ENCODE measurements around the gene VPS13D. TPM values are rescaled to one million over a fixed set of nuclear protein-coding genes. Genes with fewer than 3 reads are reported as not detected.
A peak's percentile ranks its signal among the peaks of the same experiment; 100 is the strongest.

VPS13D gene
- total RNA-seq, 2 experiments from 2014 or later = 25.0 to 25.4 TPM

DNA sequence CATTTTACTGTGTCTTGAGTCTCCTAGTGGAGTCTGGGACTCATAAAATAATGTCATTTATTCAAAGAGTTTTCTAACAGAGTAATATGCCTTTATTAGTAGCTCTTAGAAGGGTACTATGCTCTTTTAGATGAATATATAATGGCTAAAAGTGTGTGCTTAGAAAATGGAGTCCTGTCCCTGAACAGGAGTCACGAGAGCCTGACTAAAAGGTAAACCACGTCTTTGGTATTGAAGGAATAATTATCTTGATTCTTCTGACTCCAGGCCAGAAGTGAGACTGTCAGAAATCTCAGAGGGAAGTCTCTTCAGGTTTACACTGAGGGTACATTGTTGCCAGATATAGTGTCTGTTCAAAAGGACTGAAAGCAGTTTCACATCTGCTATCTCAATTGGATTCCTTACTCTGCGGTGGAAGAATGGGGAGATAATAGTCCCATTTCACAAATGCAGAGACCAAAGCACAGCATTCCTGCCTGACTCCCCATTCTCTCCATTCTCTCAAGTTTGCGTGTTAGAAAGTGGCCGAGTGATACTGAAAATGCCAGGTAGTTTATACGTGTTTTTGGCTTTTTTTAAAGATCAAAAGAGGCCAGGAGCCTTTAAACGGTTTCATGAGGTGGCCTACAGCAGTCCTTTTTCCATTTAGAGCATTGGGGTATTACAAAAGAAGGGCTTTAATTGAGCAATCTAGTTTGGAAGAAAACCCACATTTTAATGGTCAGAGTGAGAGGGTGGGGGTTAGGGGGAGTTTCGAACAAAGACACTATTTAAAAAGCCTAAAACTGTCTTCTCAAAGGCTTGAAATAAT is 176.6 kb downstream of the VPS13D start:
- Mint-ChIP-seq H3K27ac (no peak overlapping the region), H3K36me3 (peaks cover 43% of the 10 kb centered on the region), H3K9me3 (peaks cover 9% of the 10 kb centered on the region), H3K4me3 (no peak overlapping the region), H3K27me3 (no peaks in the 10 kb centered on the region), H3K4me1 (ENCODE audit: low read depth) (peaks cover 20% of the 10 kb centered on the region)
- CTCF ChIA-PET = interaction anchor here (0.6 to 2.5 kb wide), 9 partner anchors 8 to 253 kb away, joined by 3 to 16 read pairs (median 6); partner anchors contain the start of gene DHRS3
- no peak for DNase-seq
- POLR2A ChIA-PET = interaction anchor here (0.7 to 0.8 kb wide), 2 partner anchors 27 to 211 kb away, joined by 3 read pairs; partner anchors contain the start of gene DHRS3
- intact Hi-C loops (cut with micrococcal nuclease) = loop anchor here (1.0 to 2.0 kb wide), 2 partner anchors 20 to 214 kb away; no protein-coding TSS in a partner anchor

DNA sequence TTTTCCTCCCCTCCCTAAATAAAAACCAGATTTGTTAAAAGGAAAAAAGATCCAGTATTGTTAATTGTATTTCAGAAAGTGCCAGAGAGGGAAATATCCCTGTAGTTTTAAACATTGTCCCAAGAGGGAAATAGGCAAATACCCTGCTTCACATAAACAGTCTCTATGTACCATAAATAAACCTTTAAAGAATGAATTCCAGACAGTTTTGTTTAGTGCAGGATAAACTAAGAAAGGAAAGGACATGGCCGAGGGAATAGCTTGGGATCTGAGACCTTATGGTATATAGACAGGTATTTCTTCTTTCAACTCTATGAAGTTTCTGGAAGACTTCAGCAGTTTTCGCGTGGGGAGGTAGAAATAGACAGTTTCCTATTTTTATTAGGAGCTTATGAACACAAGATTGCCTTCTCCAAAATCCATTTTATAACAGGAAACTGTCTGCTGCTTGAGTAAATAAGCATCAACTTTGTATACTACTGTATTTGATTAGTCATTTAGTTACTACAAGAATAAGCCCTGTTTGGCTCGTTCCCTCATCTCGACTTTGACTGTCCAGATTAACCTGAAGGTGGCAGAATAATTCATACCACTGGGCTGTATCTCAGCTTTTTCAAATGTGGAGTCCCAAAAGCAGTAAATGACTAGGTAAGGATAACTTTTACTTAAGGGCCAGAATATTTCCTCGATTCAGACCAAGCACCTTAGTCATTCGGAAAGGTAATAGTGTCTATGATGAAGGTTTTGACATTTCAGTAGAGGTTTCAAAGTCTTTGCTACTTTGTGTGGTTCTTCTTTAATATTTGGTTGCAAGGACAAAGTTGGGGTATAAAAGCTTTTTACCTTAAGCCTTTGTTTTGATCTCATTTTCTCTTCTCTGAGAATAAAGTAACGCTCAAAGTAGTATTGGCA is 177.5 kb downstream of the VPS13D start:
- no peak overlapping the region for H3K27ac Mint-ChIP-seq
- DNase-seq = peak; percentile 21
- no peak overlapping the region for H3K4me3 Mint-ChIP-seq
- intact Hi-C loops (cut with micrococcal nuclease) = loop anchor here (1.0 to 2.0 kb wide), 2 partner anchors 21 to 213 kb away; no protein-coding TSS in a partner anchor
- CTCF ChIA-PET = interaction anchor here (0.6 to 2.5 kb wide), 15 partner anchors 9 to 252 kb away, joined by 3 to 16 read pairs (median 4); partner anchors contain the start of gene DHRS3
- H3K27me3 Mint-ChIP-seq = no peaks in the 10 kb centered on the region
- peaks cover 9% of the 10 kb centered on the region for H3K9me3 Mint-ChIP-seq
- peaks cover 20% of the 10 kb centered on the region for H3K4me1 Mint-ChIP-seq (ENCODE audit: low read depth)
- POLR2A ChIA-PET = interaction anchor here (0.7 to 0.8 kb wide), 2 partner anchors 26 to 210 kb away, joined by 3 read pairs; partner anchors contain the start of gene DHRS3
- H3K36me3 Mint-ChIP-seq = peaks cover 51% of the 10 kb centered on the region

DNA sequence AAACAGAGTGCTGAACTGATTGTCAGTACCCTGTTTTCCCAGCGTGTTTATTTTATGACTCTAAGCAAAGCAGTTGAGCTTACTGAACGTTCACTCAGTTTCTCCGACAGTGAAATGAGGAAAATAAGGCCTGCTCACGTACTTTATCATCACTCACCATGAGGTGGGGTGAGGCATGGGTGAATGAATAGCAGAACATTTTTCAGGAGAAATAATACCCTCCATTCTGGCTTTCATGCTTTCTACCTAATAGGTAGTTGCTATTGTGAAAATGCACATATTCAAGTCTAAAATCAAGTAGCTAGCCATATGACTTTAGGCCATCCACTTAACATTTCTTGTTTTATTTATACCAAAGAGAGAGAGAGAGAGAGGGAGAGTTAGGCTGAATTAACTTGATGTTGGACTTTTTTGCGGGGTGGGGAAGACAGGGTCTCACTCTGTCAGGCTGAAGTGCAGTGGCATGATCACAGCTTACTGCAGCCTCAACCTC is 178.2 kb downstream of the VPS13D start:
- H3K4me1 Mint-ChIP-seq (ENCODE audit: low read depth) = peaks cover 20% of the 10 kb centered on the region
- intact Hi-C loops (cut with micrococcal nuclease) = loop anchor here (1.0 to 2.0 kb wide), 2 partner anchors 21 to 212 kb away; no protein-coding TSS in a partner anchor
- H3K4me3 Mint-ChIP-seq = no peak overlapping the region
- POLR2A ChIA-PET = no interaction called here
- no peak overlapping the region for H3K27ac Mint-ChIP-seq
- no peak for DNase-seq
- H3K36me3 Mint-ChIP-seq = peaks cover 54% of the 10 kb centered on the region
- CTCF ChIA-PET = interaction anchor here (0.6 to 2.5 kb wide), 12 partner anchors 9 to 251 kb away, joined by 3 to 16 read pairs (median 4); partner anchors contain the start of gene DHRS3
- peaks cover 9% of the 10 kb centered on the region for H3K9me3 Mint-ChIP-seq
- H3K27me3 Mint-ChIP-seq = no peaks in the 10 kb centered on the region

DNA sequence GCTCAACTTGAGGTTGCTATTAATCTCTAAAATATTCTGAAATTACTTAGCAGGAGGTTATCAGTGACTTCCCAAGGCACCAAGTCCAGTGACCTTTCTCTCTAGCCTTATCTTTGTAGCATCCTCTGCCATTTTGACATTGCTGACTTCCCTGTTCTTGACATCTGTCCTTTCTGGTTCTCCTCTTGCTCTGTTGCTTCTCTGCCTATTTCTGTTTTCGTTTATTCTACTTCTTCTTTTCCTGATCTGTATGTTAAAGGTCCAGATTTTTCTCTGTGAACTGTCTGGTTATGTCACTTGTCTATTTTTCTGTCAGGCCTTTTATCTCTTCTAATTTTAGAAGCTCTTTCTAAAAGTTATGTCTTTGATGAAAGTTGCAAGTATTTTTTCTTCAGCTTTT is 178.8 kb downstream of the VPS13D start:
- peaks cover 21% of the 10 kb centered on the region for H3K4me1 Mint-ChIP-seq (ENCODE audit: low read depth)
- CTCF ChIA-PET = interaction anchor here (1.0 to 2.5 kb wide), 5 partner anchors 12 to 250 kb away, joined by 3 to 16 read pairs (median 5); partner anchors contain the start of gene DHRS3
- intact Hi-C loops (cut with micrococcal nuclease) = no loop called here
- peaks cover 50% of the 10 kb centered on the region for H3K36me3 Mint-ChIP-seq
- no peak overlapping the region for H3K4me3 Mint-ChIP-seq
- H3K27ac Mint-ChIP-seq = no peak overlapping the region
- H3K9me3 Mint-ChIP-seq = peaks cover 9% of the 10 kb centered on the region
- H3K27me3 Mint-ChIP-seq = no peaks in the 10 kb centered on the region
- no peak for DNase-seq
- POLR2A ChIA-PET = no interaction called here

DNA sequence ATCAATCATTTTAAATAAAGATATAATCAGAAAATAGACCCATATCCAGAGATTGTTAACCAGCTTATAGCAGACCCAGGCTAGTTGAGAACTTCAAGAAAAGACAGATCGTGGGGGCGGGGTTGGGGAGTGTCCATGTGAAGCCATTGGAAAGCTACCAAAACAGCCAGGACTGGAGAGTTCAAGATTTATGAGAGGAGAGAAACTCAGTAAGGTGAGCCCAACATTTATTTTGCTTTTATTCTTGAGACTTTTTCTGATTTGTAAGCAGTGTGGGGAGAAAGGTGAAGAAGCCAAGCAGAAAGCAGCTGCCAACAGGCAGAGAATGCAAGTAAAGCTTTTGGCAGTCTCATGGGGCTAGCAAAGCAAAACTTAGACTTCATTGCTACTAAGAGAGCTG is 179.9 kb downstream of the VPS13D start:
- intact Hi-C loops (cut with micrococcal nuclease) = no loop called here
- POLR2A ChIA-PET = no interaction called here
- H3K4me1 Mint-ChIP-seq (ENCODE audit: low read depth) = peaks cover 30% of the 10 kb centered on the region
- peaks cover 44% of the 10 kb centered on the region for H3K36me3 Mint-ChIP-seq
- H3K27me3 Mint-ChIP-seq = no peaks in the 10 kb centered on the region
- no peak for DNase-seq
- CTCF ChIA-PET = interaction anchor here (0.8 kb wide), 1 partner anchor 39 kb away, joined by 3 read pairs; no protein-coding TSS in a partner anchor
- no peak overlapping the region for H3K27ac Mint-ChIP-seq
- H3K4me3 Mint-ChIP-seq = no peak overlapping the region
- H3K9me3 Mint-ChIP-seq = peaks cover 9% of the 10 kb centered on the region

DNA sequence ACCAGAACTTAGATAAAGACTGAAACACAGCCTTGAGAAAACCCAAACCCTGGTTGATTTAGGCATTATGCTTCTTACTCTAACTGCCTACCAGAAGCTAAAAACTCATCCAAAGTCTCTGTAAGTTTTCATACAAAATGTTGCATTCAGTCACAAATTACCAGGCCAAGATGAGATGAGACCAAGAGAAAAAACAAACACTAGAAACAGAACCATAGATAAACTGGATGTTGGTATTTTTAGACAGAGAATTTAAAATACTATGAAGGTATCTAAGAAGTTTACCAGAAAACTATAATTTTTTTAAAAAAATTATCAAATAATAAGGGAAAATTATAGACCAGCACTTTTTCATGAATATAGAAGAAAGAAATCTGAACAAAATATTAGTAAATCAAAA is 180.5 kb downstream of the VPS13D start:
- CTCF ChIA-PET = interaction anchor here (0.9 kb wide), 1 partner anchor 210 kb away, joined by 5 read pairs; no protein-coding TSS in a partner anchor
- no peak overlapping the region for H3K27ac Mint-ChIP-seq
- no peak for DNase-seq
- H3K4me3 Mint-ChIP-seq = no peak overlapping the region
- POLR2A ChIA-PET = no interaction called here
- peaks cover 35% of the 10 kb centered on the region for H3K4me1 Mint-ChIP-seq (ENCODE audit: low read depth)
- H3K9me3 Mint-ChIP-seq = peaks cover 9% of the 10 kb centered on the region
- no peaks in the 10 kb centered on the region for H3K27me3 Mint-ChIP-seq
- intact Hi-C loops (cut with micrococcal nuclease) = no loop called here
- H3K36me3 Mint-ChIP-seq = peaks cover 40% of the 10 kb centered on the region

DNA sequence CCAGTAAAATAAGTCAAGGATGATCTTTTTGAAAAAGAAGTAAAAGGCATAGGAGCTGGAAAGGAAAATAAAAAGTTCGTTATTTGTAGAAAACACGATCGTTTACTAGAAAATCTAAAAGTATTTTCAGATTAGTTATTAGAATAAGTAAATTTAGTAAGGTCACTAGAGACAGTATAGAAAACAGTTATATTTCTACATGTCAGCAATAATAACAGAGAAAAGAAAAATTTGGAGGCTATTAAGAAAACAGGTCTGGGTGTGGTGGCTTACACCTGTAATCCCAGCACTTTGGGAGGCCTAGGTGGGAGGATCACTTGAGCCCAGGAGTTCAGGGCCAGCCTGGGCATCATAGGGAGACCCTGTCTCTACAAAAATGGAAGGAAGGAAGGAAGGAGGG is 181.3 kb downstream of the VPS13D start:
- ChIA-PET CTCF (interaction anchor here (0.9 kb wide), 1 partner anchor 209 kb away, joined by 5 read pairs; no protein-coding TSS in a partner anchor), POLR2A (no interaction called here)
- Mint-ChIP-seq H3K27ac (no peak overlapping the region), H3K4me3 (no peak overlapping the region), H3K4me1 (ENCODE audit: low read depth) (peaks cover 38% of the 10 kb centered on the region), H3K9me3 (peaks cover 9% of the 10 kb centered on the region), H3K36me3 (peaks cover 41% of the 10 kb centered on the region), H3K27me3 (no peaks in the 10 kb centered on the region)
- intact Hi-C loops (cut with micrococcal nuclease) = no loop called here
- no peak for DNase-seq

DNA sequence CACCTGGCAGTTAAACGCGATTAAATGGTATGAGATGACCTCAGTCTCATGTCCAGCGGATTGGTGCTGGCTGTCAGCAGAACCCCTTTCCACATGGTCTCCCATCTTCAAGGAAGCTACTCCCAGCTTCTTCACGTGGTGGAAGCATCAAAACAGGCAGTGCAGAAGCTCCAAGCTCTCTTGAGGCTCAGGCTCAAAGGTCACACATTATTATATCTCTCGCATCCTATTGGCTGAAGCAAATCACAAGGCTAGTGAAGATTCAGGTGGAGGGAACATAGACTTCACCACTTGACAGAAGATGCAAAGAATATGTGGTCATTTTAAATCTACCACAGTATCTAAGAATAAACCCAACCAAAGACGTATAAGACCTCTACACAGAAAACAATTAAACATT is 181.9 kb downstream of the VPS13D start:
- intact Hi-C loops (cut with micrococcal nuclease) = no loop called here
- POLR2A ChIA-PET = no interaction called here
- Mint-ChIP-seq H3K4me3 (no peak overlapping the region), H3K4me1 (ENCODE audit: low read depth) (peaks cover 35% of the 10 kb centered on the region), H3K36me3 (peaks cover 46% of the 10 kb centered on the region), H3K27me3 (no peaks in the 10 kb centered on the region), H3K9me3 (peaks cover 9% of the 10 kb centered on the region), H3K27ac (no peak overlapping the region)
- DNase-seq = no peak
- CTCF ChIA-PET = no interaction called here

DNA sequence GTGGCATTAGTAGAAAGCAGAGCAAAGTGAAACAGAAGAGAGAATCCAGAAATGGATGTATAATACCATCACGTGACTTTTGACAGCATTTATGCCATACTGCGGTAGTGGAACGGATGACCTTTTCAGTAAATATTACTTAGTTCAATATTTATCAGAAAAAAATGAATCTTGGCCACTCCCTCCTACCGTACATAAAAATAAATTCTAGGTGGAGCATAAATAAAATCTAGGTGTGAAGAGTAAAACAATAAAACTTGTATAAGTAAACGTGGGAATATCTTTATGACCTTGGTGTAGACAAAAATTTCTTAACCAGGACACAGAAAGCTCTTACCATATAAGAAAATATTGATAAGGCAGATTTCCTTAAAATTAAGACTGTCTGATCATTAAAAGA is 182.6 kb downstream of the VPS13D start:
- peaks cover 29% of the 10 kb centered on the region for H3K4me1 Mint-ChIP-seq (ENCODE audit: low read depth)
- intact Hi-C loops (cut with micrococcal nuclease) = no loop called here
- H3K9me3 Mint-ChIP-seq = peaks cover 9% of the 10 kb centered on the region
- no peak overlapping the region for H3K27ac Mint-ChIP-seq
- no peak overlapping the region for H3K4me3 Mint-ChIP-seq
- DNase-seq = no peak
- H3K27me3 Mint-ChIP-seq = no peaks in the 10 kb centered on the region
- ChIA-PET POLR2A (no interaction called here), CTCF (no interaction called here)
- H3K36me3 Mint-ChIP-seq = peaks cover 53% of the 10 kb centered on the region

DNA sequence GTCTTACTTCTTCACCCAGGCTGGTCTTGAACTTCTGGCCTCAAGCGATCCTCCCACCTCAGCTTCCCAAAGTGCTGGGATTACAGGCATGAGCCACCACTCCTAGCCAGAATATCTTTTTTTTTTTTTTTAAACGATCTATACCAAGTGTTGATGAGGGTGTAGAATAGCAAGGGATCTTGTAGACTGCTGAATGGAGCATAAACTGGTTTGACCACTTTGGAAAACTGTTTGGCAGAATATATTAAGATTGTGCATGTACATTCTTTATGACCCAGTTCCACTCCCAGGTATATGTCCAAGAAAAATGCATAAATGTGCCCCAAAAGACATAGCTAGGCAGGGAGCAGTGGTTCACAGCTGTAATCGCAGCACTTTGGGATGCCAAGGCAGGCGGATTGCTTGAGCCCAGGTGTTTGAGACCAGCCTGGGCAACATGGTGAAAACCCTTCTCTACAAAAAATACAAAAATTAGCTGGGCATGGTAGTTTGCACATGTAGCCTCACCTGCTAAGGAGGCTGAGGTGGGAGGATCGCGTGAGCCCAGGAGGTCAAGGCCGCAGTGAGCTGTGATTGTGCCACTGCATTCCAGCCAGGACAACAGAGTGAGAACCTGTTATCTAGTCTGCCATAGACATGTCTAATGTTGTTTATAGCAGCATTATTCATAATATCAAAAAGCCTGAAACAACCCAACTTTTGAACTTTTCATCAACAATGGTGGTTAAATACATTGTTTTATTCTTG is 184.0 kb downstream of the VPS13D start:
- H3K4me1 Mint-ChIP-seq (ENCODE audit: low read depth) = peaks cover 21% of the 10 kb centered on the region
- no peaks in the 10 kb centered on the region for H3K27me3 Mint-ChIP-seq
- H3K4me3 Mint-ChIP-seq = no peak overlapping the region
- no peak for DNase-seq
- intact Hi-C loops (cut with micrococcal nuclease) = loop anchor here (1.0 to 2.0 kb wide), 3 partner anchors 21 to 205 kb away; partner anchors contain the start of gene DHRS3
- H3K9me3 Mint-ChIP-seq = peaks cover 9% of the 10 kb centered on the region
- ChIA-PET CTCF (interaction anchor here (1.0 to 1.4 kb wide), 2 partner anchors 20 to 205 kb away, joined by 3 to 4 read pairs; no protein-coding TSS in a partner anchor), POLR2A (interaction anchor here (0.6 to 3.0 kb wide), 2 partner anchors 21 to 162 kb away, joined by 5 to 16 read pairs; no protein-coding TSS in a partner anchor)
- peaks cover 55% of the 10 kb centered on the region for H3K36me3 Mint-ChIP-seq
- H3K27ac Mint-ChIP-seq = no peak overlapping the region
